ENCODE results near the gene KLF16. TPM values are rescaled to one million over a fixed set of nuclear protein-coding genes. Genes with fewer than 3 reads are reported as not detected.

The KLF16 gene
- total RNA-seq, 1 donor from 2014 or later = 5.6 TPM

- DNase-seq (ENCODE audit: low read depth in 2 of 2) = no peak
These were observed 55.0 kb downstream of the KLF16 start for GRCh38 chr19:1808395-1808731.

DNA sequence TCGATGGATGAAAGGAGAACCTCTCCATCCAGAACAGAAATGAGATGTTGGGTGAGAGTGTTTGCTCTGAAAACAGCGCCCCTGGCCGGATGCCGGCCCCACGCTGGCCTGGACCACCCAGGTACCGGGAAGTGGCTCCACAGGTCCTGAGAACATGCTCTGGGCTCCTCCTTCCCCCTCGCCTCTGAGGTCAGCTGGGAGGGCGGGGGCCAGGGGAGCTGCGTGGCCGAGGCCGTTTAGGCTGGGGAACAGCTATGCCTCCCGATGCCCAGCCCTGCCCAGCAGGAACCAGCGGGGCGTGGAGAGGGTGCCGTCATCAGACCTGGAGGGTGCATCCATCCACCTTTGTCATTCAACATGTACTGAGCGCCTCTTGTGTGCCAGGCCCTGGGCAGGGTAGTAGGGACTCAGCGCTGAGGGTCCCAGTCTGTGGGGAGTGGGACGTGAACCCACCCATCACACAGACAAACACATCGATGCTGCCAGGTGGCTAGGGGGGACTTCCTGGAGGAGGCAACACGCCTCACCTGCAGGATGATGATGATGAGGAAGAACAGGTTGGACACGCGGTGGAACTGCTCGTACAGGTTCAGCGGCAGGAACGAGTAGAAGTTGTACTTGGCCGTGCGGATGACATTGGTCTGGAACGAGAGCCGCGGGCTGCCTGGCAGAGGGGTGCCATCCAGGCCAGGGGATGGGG lies 55.5 kb downstream of the KLF16 start:
- no peak for DNase-seq (ENCODE audit: low read depth in 2 of 2)

- DNase-seq (ENCODE audit: low read depth in 2 of 2) = no peak
These were observed 56.2 kb downstream of the KLF16 start for GRCh38 chr19:1807030-1807694.

- no peak for DNase-seq (ENCODE audit: low read depth in 2 of 2)
These were observed 57.0 kb downstream of the KLF16 start for GRCh38 chr19:1806184-1807029.

DNA sequence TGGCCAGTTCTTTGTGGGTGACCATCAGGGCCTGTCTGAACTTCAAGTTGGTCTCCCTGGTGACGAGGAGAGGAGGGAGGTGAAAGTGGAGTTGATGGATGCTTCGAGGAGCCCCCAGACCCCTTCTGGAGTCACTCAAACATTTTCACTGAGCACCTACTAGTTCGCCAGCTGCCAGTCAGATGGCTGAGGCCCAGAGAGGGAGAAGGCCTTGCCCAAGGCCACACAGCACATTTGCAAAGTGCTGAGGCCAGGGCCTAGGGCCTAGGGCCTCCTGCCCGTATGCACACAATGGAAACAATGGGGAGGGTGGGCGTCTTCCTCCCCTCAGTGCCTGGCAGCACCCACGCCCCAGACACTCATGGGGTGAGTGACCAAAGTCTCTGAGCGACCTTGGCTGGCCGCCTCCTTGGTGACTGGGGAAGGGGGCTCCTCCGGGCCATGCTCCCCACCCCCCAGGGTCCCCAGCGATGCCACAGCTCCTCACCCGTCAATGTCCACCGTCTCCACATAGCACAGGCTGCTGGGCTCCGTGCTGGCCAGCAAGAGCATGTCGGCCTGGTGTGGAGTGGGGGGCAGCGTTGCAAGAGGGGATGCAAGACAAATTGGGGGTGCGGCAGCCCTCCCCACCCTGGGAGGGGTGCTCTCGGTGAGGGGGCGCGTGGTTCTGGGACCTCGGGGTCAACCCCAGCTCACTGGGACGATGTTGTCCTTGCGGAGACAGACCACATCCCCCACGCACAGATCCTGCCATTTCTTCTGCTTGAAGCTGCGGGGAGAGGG lies 57.8 kb downstream of the KLF16 start:
- DNase-seq (ENCODE audit: low read depth in 2 of 2) = no peak

GRCh38 chr19:1804858-1805257 lies 58.5 kb downstream of the KLF16 start:
- DNase-seq (ENCODE audit: low read depth in 2 of 2) = no peak

Other genes with a start within 250 kb of the KLF16 start
- 47.9 and 48.6 TPM in 2 replicates for gene TCF3, start 211.0 kb downstream of the KLF16 start, total RNA-seq
- gene ONECUT3, start 110.1 kb downstream of the KLF16 start, total RNA-seq = not detected in 2 replicates
- 0.20 and 0.65 TPM in 2 replicates for gene ATP8B3, start 51.3 kb downstream of the KLF16 start, total RNA-seq
- gene REXO1, start 15.1 kb downstream of the KLF16 start, total RNA-seq = 4.4 and 6.9 TPM in 2 replicates
- gene ABHD17A, start 21.9 kb upstream of the KLF16 start, total RNA-seq = 82.4 and 102 TPM in 2 replicates
- gene ADAT3, start 41.8 kb upstream of the KLF16 start, total RNA-seq = 1.3 and 3.0 TPM in 2 replicates
- gene SCAMP4, start 41.8 kb upstream of the KLF16 start, total RNA-seq = 19.0 and 26.6 TPM in 2 replicates
- gene CSNK1G2, start 77.6 kb upstream of the KLF16 start, total RNA-seq = 45.3 and 56.5 TPM in 2 replicates
- gene BTBD2, start 152.1 kb upstream of the KLF16 start, total RNA-seq = 29.0 and 34.9 TPM in 2 replicates
- gene MKNK2, start 187.7 kb upstream of the KLF16 start, total RNA-seq = 80.9 and 102 TPM in 2 replicates
- 12.6 and 13.1 TPM in 2 replicates for gene MOB3A, start 232.7 kb upstream of the KLF16 start, total RNA-seq
- gene IZUMO4, start 233.3 kb upstream of the KLF16 start, total RNA-seq = 0.60 and 0.65 TPM in 2 replicates